Neural progenitor cell (in vitro differentiated cells): ENCODE measurements around the gene ZNRF1. TPM values are rescaled to one million over a fixed set of nuclear protein-coding genes. Genes with fewer than 3 reads are reported as not detected.

ENCODE experiments used
- DNase-seq: peaks from one replicate; pipeline ENCODE4 v3.0.0-alpha.2; 2016; ENCODE audit warnings: low spot score
- H2AFZ ChIP-seq: fragments of 200-600 bp; sonication (generic); replicated peaks from 2 replicates; pipeline ENCODE4 v1.6.1; 2016; ENCODE audit warnings: antibody characterized with exemption
- H3F3A ChIP-seq: fragments of 200-600 bp; sonication (generic); 2 replicates; pipeline ENCODE4 v1.6.1; 2016; ENCODE audit warnings: antibody characterized with exemption, low read depth
- H3K27ac ChIP-seq: fragments of 200-600 bp; sonication (generic); 2 replicates; pipeline ENCODE4 v1.5.1; 2016; ENCODE audit warnings: mild to moderate bottlenecking
- H3K27me3 ChIP-seq: fragments of 200-600 bp; sonication (generic); 2 replicates; pipeline ENCODE4 v1.6.1; 2016; ENCODE audit warnings: mild to moderate bottlenecking, moderate library complexity
- H3K36me3 ChIP-seq: fragments of 200-600 bp; sonication (generic); 2 replicates; pipeline ENCODE4 v1.5.1; 2016
- H3K4me1 ChIP-seq: fragments of 200-600 bp; sonication (generic); 2 replicates; pipeline ENCODE4 v1.6.1; 2016; ENCODE audit warnings: mixed run types
- H3K4me2 ChIP-seq: fragments of 200-600 bp; sonication (generic); 2 replicates; pipeline ENCODE4 v1.6.1; 2016
- H3K4me3 ChIP-seq: fragments of 200-600 bp; sonication (generic); 2 replicates; pipeline ENCODE4 v1.5.1; 2016
- H3K79me2 ChIP-seq: fragments of 200-600 bp; sonication (generic); 2 replicates; pipeline ENCODE4 v1.6.1; 2016; ENCODE audit warnings: low read depth
- H3K9ac ChIP-seq: fragments of 200-600 bp; sonication (generic); 2 replicates; pipeline ENCODE4 v1.6.1; 2016
- H3K9me3 ChIP-seq: fragments of 200-600 bp; sonication (generic); 2 replicates; pipeline ENCODE4 v1.5.1; 2016; ENCODE audit warnings: low read depth
- H4K20me1 ChIP-seq: fragments of 200-600 bp; sonication (generic); 2 replicates; pipeline ENCODE4 v1.6.1; 2016; ENCODE audit warnings: low read depth
- H3K27ac Mint-ChIP-seq: 3 replicates; pipeline ENCODE4 v1.8.0; 2021; ENCODE audit warnings: mixed read lengths
- H3K27me3 Mint-ChIP-seq: 2 replicates; pipeline ENCODE4 v1.8.0; 2022; ENCODE audit warnings: low read depth, mild to moderate bottlenecking, inconsistent platforms, moderate library complexity, mixed read lengths; ENCODE audit not compliant: insufficient read depth
- H3K36me3 Mint-ChIP-seq: 3 replicates; pipeline ENCODE4 v1.8.0; 2021; ENCODE audit warnings: mixed read lengths
- H3K4me1 Mint-ChIP-seq: 3 replicates; pipeline ENCODE4 v1.8.0; 2021; ENCODE audit warnings: mixed read lengths
- H3K4me3 Mint-ChIP-seq: 3 replicates; pipeline ENCODE4 v1.8.0; 2021; ENCODE audit warnings: mild to moderate bottlenecking, moderate library complexity, mixed read lengths
- H3K9me3 Mint-ChIP-seq: 3 replicates; pipeline ENCODE4 v1.8.0; 2020; ENCODE audit warnings: mixed read lengths
- EZH2 ChIP-seq: fragments of 200-600 bp; sonication (generic); IDR thresholded peaks from 2 replicates; pipeline ENCODE4 v1.6.1; 2017; ENCODE audit warnings: antibody characterized with exemption, mild to moderate bottlenecking, moderate library complexity
- EZH2phosphoT487 ChIP-seq: fragments of 200-600 bp; sonication (generic); IDR thresholded peaks from 2 replicates; pipeline ENCODE4 v1.6.1; 2017; ENCODE audit warnings: antibody characterized with exemption
- total RNA-seq: library from RNA; depleted of rRNA; stranded (reverse); fragments of >200 nt; gene quantifications from 2 replicates; pipeline ENCODE4 v1.2.3, GENCODE V29; 2015; ENCODE audit warnings: low replicate concordance
- TF ChIP-seq, protein P1 (sequence below): fragments of 200-600 bp; sonication (generic); IDR thresholded peaks from 2 replicates; pipeline ENCODE4 v1.5.1; 2017; ENCODE audit warnings: antibody characterized with exemption, mild to moderate bottlenecking

The ZNRF1 gene
- total RNA-seq, 1 donor from 2014 or later = 9.3 TPM

DNA sequence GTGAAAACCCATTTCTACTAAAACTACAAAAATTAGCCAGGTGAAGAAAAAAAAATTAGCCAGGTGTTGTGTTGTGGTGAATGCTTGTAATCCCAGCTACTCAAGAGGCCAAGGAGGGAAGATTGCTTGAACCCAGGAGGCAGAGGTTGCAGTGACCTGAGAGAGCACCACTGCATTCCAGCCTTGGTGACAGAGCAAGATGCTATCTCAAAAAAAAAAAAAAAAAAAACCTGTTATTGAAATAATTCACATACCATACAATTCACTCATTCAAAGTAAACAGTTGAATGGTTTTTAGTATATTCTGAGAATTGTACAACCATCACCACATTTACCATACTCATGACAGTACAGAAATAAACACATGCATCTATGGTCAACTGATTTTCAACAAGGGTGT is 31.0 kb downstream of the ZNRF1 start:
- Mint-ChIP-seq H3K27ac (no peak overlapping the region), H3K36me3 (peaks cover 12% of the 10 kb centered on the region), H3K4me3 (no peak overlapping the region), H3K4me1 (no peaks in the 10 kb centered on the region), H3K27me3 (no peaks in the 10 kb centered on the region), H3K9me3 (peaks cover 22% of the 10 kb centered on the region)
- no peak overlapping the region for H3K4me3 ChIP-seq
- no peak overlapping the region for H3K9ac ChIP-seq
- H3K27me3 ChIP-seq = no peaks in the 10 kb centered on the region
- H3K4me1 ChIP-seq = no peaks in the 10 kb centered on the region
- H3K9me3 ChIP-seq = no peaks in the 10 kb centered on the region
- no peaks in the 10 kb centered on the region for H3K36me3 ChIP-seq
- H3F3A ChIP-seq = no peaks in the 10 kb centered on the region
- H3K4me2 ChIP-seq = no peak overlapping the region
- no peak overlapping the region for H2AFZ ChIP-seq
- peaks cover 18% of the 10 kb centered on the region for H4K20me1 ChIP-seq
- H3K79me2 ChIP-seq = peaks cover 98% of the 10 kb centered on the region
- TF ChIP-seq, protein P1, sequence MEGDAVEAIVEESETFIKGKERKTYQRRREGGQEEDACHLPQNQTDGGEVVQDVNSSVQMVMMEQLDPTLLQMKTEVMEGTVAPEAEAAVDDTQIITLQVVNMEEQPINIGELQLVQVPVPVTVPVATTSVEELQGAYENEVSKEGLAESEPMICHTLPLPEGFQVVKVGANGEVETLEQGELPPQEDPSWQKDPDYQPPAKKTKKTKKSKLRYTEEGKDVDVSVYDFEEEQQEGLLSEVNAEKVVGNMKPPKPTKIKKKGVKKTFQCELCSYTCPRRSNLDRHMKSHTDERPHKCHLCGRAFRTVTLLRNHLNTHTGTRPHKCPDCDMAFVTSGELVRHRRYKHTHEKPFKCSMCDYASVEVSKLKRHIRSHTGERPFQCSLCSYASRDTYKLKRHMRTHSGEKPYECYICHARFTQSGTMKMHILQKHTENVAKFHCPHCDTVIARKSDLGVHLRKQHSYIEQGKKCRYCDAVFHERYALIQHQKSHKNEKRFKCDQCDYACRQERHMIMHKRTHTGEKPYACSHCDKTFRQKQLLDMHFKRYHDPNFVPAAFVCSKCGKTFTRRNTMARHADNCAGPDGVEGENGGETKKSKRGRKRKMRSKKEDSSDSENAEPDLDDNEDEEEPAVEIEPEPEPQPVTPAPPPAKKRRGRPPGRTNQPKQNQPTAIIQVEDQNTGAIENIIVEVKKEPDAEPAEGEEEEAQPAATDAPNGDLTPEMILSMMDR = no peak
- TF ChIP-seq EZH2 = no peak
- no peak for TF ChIP-seq EZH2phosphoT487
- no peak overlapping the region for H3K27ac ChIP-seq
- DNase-seq = no peak

DNA sequence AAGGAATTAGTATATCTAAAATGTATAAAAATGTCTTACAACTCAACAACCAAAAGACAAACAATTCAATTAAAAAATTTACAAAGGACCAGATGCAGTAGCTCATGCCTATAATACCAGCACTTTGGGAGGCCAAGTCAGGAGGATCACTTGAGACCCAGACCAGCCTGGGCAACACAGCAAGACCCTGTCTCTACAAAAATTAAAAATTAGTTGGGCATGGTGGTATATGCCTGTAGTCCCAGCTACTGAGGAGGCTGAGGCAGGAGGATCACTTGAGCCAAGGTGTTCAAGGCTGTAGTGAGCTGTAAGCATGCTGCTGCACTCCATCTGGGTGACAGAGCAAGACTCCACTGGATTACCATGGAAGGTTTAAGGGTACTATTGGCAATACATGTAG is 33.8 kb downstream of the ZNRF1 start:
- H3K27ac ChIP-seq = no peak overlapping the region
- no peaks in the 10 kb centered on the region for H3K4me1 Mint-ChIP-seq
- no peaks in the 10 kb centered on the region for H3K27me3 Mint-ChIP-seq
- H3K4me2 ChIP-seq = no peak overlapping the region
- no peak overlapping the region for H3K9ac ChIP-seq
- H3K36me3 ChIP-seq = peaks cover under 1% of the 10 kb centered on the region
- no peaks in the 10 kb centered on the region for H3K27me3 ChIP-seq
- no peak overlapping the region for H2AFZ ChIP-seq
- H3K79me2 ChIP-seq = peaks cover 98% of the 10 kb centered on the region
- peaks cover 10% of the 10 kb centered on the region for H4K20me1 ChIP-seq
- H3K4me3 Mint-ChIP-seq = no peak overlapping the region
- no peaks in the 10 kb centered on the region for H3K9me3 ChIP-seq
- DNase-seq = no peak
- no peaks in the 10 kb centered on the region for H3K4me1 ChIP-seq
- no peaks in the 10 kb centered on the region for H3F3A ChIP-seq
- H3K27ac Mint-ChIP-seq = no peak overlapping the region
- TF ChIP-seq EZH2phosphoT487 (no peak), EZH2 (no peak)
- TF ChIP-seq, protein P1 = no peak
- H3K4me3 ChIP-seq = no peak overlapping the region
- peaks cover 32% of the 10 kb centered on the region for H3K9me3 Mint-ChIP-seq
- peaks cover 30% of the 10 kb centered on the region for H3K36me3 Mint-ChIP-seq

DNA sequence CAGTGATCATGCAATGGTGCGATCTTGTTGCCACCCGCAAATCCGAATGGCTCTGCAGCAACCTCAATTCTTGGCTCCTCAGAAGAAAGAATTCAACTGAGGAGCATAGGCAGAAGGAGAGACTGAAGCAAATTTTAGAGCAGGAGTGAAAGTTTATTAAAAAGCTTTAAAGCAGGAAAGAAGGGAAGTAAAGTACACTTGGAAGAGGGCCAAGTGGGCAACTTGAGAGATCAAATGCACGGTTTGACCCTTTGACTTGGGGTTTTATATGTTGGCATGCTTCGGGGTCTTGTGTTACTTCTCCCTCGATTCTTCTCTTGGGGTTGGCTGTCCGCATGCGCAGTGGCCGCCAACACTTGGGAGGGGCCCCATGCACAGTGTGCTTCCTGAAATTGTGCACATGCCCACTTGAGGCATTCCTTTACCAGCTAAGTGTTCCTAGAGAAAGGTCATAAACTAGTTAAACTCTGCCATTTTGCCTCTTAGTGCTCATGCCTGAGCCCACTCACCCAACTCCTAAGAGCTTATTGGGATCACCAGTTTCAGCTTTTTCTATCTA is 36.7 kb downstream of the ZNRF1 start:
- H3K27ac Mint-ChIP-seq = no peak overlapping the region
- no peak for TF ChIP-seq EZH2
- TF ChIP-seq EZH2phosphoT487 = no peak
- TF ChIP-seq, protein P1 = no peak

More for the DNA sequence above, 36.7 kb downstream of the ZNRF1 start:
- no peak for DNase-seq
- H3K4me2 ChIP-seq = no peak overlapping the region
- H3K4me1 Mint-ChIP-seq = no peaks in the 10 kb centered on the region
- no peak overlapping the region for H3K9ac ChIP-seq
- H3K4me1 ChIP-seq = no peaks in the 10 kb centered on the region
- no peaks in the 10 kb centered on the region for H3F3A ChIP-seq
- peaks cover 3% of the 10 kb centered on the region for H3K36me3 ChIP-seq
- no peaks in the 10 kb centered on the region for H3K9me3 ChIP-seq
- H3K79me2 ChIP-seq = peaks cover 98% of the 10 kb centered on the region
- H3K27me3 ChIP-seq = no peaks in the 10 kb centered on the region
- peaks cover 32% of the 10 kb centered on the region for H3K9me3 Mint-ChIP-seq
- no peak overlapping the region for H3K4me3 Mint-ChIP-seq
- peaks cover 47% of the 10 kb centered on the region for H3K36me3 Mint-ChIP-seq
- peaks cover 10% of the 10 kb centered on the region for H4K20me1 ChIP-seq
- peaks cover 2% of the 10 kb centered on the region for H3K27me3 Mint-ChIP-seq
- H2AFZ ChIP-seq = no peak overlapping the region
- H3K4me3 ChIP-seq = no peak overlapping the region
- no peak overlapping the region for H3K27ac ChIP-seq
